Activated CD4-positive, alpha-beta memory T cell treated with anti-CD3 and anti-CD28 coated beads, Interleukin-2, amount 10 ng/mL, durations not matched to agents 7 days and 5 days (primary cell): ENCODE measurements around the gene LGI1. TPM values are rescaled to one million over a fixed set of nuclear protein-coding genes. Genes with fewer than 3 reads are reported as not detected.

Source experiments
- CTCF ChIA-PET: fragments of 350-600 bp; sonication (Branson Sonifier 250); formaldehyde crosslinking; loops from one replicate; lab custom pipeline; 2021; ENCODE audit warnings: antibody characterized with exemption, inconsistent platforms; lab: Charles Lee
- POLR2A ChIA-PET: fragments of 350-600 bp; sonication (Branson Sonifier 250); formaldehyde crosslinking; loops from one replicate; lab custom pipeline; 2021; ENCODE audit warnings: antibody characterized with exemption; lab: Charles Lee
- DNase-seq: peaks from one replicate; pipeline ENCODE4 v3.0.0-alpha.2; 2020
- H3K27ac Mint-ChIP-seq: one replicate; pipeline ENCODE4 v1.8.0; 2021; ENCODE audit warnings: mild to moderate bottlenecking, mixed read lengths
- H3K27me3 Mint-ChIP-seq: one replicate; pipeline ENCODE4 v1.8.0; 2021; ENCODE audit warnings: mixed read lengths
- H3K36me3 Mint-ChIP-seq: one replicate; pipeline ENCODE4 v1.8.0; 2021; ENCODE audit warnings: low read depth, mixed read lengths
- H3K4me1 Mint-ChIP-seq: one replicate; pipeline ENCODE4 v1.8.0; 2021; ENCODE audit warnings: mixed read lengths
- H3K4me3 Mint-ChIP-seq: one replicate; pipeline ENCODE4 v1.8.0; 2021; ENCODE audit warnings: mild to moderate bottlenecking, mixed read lengths
- H3K9me3 Mint-ChIP-seq: one replicate; pipeline ENCODE4 v1.8.0; 2021; ENCODE audit warnings: mixed read lengths
- total RNA-seq, 2 experiments: library from RNA; stranded (reverse); gene quantifications; one replicate each; pipeline ENCODE4 v1.2.3, GENCODE V29; 2021

The LGI1 gene
- total RNA-seq, 2 experiments from 2014 or later: not detected

DNA sequence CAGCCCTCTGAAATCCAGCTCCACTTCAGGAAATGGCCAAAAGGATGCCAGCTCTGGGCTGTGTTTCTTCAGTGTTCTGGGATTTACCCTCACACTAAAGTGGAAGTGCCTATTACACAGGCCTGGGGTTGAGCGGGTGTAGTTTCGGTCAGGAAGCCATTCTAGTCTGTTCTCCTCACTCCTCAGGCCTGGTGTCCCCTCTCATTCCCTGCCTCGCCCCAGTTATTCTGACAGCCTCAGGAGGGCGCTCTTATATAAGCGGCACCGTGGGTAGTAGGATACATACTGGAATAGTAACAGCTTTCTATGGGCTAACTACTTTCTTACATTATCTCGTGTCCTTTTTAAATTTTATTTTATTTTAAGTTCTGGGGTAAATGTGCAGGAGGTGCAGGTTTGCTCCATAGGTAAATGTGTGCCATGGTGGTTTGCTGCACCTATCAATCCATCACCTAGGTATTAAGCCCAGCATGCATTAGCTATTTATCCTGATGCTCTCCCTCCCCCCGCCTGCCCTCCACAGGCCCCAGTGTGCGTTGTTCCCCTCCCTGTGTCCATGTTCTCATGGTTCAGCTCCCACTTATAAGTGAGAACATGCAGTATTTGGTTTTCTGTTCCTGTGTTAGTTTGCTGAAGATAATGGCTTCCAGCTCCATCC, 12.2 kb upstream of the LGI1 start:
- Mint-ChIP-seq H3K27me3 (peaks cover 6% of the 10 kb centered on the region), H3K4me3 (no peak overlapping the region), H3K36me3 (no peaks in the 10 kb centered on the region), H3K27ac (no peak overlapping the region), H3K4me1 (no peaks in the 10 kb centered on the region), H3K9me3 (no peaks in the 10 kb centered on the region)
- ChIA-PET POLR2A (no interaction called here), CTCF (interaction anchor here (1.0 kb wide), 1 partner anchor 70 kb away, joined by 4 read pairs; no protein-coding TSS in a partner anchor)
- DNase-seq: no peak

DNA sequence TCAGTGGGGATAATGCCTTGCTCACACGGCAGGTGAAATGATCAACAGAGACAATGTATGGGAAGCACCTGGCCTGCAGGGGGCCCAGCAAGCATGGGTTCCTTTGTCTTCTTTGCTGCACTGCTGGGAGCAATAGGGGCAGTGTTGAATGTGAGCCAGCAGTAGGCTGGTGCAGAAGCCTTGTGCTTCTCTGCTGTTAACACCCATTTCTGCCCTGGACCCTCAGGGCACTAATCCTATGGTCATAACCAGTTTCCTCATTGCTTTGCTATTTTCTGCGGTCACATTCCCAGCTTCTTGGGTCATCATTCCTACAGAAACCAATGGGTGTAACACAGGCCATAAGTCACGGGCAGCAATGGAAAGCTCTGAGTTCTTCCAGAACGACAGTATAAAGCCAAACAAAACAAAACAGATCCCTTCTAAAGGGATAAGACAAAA, 10.9 kb upstream of the LGI1 start:
- ChIA-PET POLR2A (no interaction called here), CTCF (no interaction called here)
- no peak overlapping the region for H3K27ac Mint-ChIP-seq
- no peaks in the 10 kb centered on the region for H3K4me1 Mint-ChIP-seq
- H3K27me3 Mint-ChIP-seq: peaks cover 9% of the 10 kb centered on the region
- no peak overlapping the region for H3K4me3 Mint-ChIP-seq
- no peaks in the 10 kb centered on the region for H3K9me3 Mint-ChIP-seq
- no peak for DNase-seq
- no peaks in the 10 kb centered on the region for H3K36me3 Mint-ChIP-seq

DNA sequence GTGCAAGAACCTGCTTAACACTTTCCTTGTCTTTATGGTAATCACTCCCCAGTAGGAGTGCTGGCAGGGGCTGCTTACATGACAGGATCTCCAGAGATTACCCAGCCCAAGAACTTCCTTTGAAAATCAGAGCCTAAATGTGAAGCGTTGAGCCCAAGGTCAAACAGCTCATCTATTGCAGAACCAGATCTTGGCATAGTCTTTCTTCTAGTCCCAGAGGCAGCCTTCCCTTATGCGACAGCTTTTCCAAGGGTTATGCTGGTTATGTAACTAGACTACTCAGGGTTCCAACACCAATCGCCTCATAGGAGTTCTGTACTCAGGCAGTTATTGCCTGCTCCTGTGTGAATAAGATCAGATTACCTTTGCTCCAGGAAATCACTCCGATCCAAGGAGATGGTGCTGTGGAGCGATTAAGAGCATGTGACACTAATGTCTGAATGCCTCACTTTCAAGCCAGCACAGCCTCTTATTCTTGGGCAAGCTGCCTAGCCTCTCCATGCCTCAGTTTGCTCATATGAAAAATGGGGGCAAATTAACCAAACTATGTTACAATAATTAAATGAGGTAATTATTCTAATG, 8.4 kb upstream of the LGI1 start:
- no peaks in the 10 kb centered on the region for H3K36me3 Mint-ChIP-seq
- DNase-seq: no peak
- H3K4me3 Mint-ChIP-seq: no peak overlapping the region
- no peaks in the 10 kb centered on the region for H3K4me1 Mint-ChIP-seq
- ChIA-PET CTCF (no interaction called here), POLR2A (no interaction called here)
- H3K27me3 Mint-ChIP-seq: peaks cover 9% of the 10 kb centered on the region
- H3K27ac Mint-ChIP-seq: no peak overlapping the region
- no peaks in the 10 kb centered on the region for H3K9me3 Mint-ChIP-seq

DNA sequence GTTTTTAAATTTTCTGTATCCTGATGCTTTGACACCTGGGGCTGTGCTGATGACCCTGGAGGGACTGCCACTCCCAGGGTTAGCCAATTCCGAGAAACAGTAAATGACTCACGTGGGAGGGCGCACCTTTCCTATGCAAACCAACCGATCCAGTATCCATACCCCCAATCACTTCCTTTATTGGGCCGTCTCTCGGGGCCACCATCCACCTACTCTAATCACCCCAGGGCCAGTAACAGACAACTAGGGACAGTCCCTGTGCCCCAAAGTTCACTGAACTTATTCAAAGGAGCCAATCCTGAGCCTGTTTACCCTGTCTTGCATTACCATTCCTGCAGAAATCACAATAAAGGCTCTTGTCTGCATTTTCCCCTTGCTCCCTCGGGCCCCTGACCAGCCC, 6.6 kb upstream of the LGI1 start:
- no peaks in the 10 kb centered on the region for H3K9me3 Mint-ChIP-seq
- H3K27me3 Mint-ChIP-seq: peaks cover 10% of the 10 kb centered on the region
- H3K4me1 Mint-ChIP-seq: no peaks in the 10 kb centered on the region
- DNase-seq: no peak
- H3K36me3 Mint-ChIP-seq: no peaks in the 10 kb centered on the region
- no peak overlapping the region for H3K4me3 Mint-ChIP-seq
- ChIA-PET POLR2A (no interaction called here), CTCF (no interaction called here)
- no peak overlapping the region for H3K27ac Mint-ChIP-seq

DNA sequence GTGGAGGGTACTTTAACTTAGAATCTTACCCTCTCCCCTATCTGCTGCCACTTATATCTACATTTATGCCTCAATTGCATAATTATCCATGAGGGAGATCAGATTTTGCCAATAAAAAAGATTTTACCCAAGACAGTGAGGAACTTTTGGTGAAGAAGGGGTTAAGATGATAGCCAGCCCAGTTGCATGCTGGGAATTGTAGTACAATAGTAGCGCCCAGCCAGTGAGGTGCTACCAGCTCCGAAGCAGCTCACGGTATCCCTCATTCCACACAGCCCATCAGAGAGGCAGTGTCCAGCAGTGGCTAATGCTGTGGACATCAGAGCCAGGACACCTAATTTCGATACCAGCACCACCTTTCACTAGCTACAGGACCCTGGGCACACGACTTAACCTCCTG, 5.9 kb upstream of the LGI1 start:
- no peak for DNase-seq
- no peak overlapping the region for H3K4me3 Mint-ChIP-seq
- CTCF ChIA-PET: no interaction called here
- H3K36me3 Mint-ChIP-seq: no peaks in the 10 kb centered on the region
- peaks cover 12% of the 10 kb centered on the region for H3K27me3 Mint-ChIP-seq
- POLR2A ChIA-PET: no interaction called here
- H3K4me1 Mint-ChIP-seq: no peaks in the 10 kb centered on the region
- no peak overlapping the region for H3K27ac Mint-ChIP-seq
- no peaks in the 10 kb centered on the region for H3K9me3 Mint-ChIP-seq

DNA sequence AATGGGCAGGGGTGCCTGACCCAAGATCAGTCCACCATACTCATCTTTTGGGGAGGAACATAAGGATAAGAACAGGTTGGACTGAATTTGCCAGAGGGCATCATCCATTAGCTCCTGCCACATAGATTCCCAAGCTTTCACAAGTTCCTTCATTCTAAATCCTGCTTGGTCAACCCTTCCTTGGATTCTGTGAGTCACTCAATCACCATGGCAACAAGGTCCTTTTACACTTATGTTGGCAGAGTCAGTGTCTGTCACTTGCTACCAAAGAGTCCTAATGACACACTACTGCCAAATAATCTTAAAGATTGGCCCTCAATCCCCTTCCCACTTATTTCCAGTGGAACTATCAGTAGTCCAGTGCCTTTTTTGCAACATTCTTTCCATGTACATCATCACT, 5.0 kb upstream of the LGI1 start:
- no peaks in the 10 kb centered on the region for H3K36me3 Mint-ChIP-seq
- CTCF ChIA-PET: no interaction called here
- H3K27ac Mint-ChIP-seq: no peak overlapping the region
- H3K4me3 Mint-ChIP-seq: no peak overlapping the region
- no peaks in the 10 kb centered on the region for H3K4me1 Mint-ChIP-seq
- POLR2A ChIA-PET: no interaction called here
- no peaks in the 10 kb centered on the region for H3K9me3 Mint-ChIP-seq
- no peak for DNase-seq
- peaks cover 16% of the 10 kb centered on the region for H3K27me3 Mint-ChIP-seq

DNA sequence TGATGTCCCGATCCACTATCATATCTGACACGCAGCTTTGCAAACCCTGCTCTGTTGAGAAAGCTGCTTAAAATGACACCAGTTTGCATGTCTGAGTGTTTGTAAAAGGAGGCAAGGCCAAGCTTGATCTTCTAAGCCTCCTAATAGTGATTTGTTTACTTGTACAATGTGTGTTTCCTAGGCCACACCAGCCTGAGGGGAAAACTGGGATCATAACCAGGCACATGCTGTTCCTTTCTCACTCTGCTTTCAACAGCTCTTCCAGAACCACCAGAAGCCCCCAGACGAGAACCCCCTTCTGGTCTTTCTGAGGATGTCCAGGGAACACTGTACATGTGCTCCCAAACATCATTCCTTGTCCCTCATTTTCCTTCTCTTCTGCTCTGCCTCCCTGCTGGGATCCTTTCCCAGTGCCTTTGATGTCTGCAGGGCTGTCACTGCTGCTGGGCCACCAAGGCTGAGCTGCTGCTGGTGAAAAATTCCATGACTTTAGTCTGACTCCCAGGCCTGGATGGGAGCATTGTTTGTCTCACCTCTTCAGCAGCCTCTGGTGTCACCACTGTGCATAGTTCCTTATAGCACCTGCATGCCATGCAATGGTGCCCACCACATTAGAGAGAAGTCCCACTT, 4.0 kb upstream of the LGI1 start:
- ChIA-PET POLR2A (no interaction called here), CTCF (no interaction called here)
- Mint-ChIP-seq H3K4me1 (no peaks in the 10 kb centered on the region), H3K36me3 (no peaks in the 10 kb centered on the region), H3K4me3 (no peak overlapping the region), H3K27ac (no peak overlapping the region), H3K27me3 (peaks cover 26% of the 10 kb centered on the region), H3K9me3 (no peaks in the 10 kb centered on the region)
- no peak for DNase-seq

DNA sequence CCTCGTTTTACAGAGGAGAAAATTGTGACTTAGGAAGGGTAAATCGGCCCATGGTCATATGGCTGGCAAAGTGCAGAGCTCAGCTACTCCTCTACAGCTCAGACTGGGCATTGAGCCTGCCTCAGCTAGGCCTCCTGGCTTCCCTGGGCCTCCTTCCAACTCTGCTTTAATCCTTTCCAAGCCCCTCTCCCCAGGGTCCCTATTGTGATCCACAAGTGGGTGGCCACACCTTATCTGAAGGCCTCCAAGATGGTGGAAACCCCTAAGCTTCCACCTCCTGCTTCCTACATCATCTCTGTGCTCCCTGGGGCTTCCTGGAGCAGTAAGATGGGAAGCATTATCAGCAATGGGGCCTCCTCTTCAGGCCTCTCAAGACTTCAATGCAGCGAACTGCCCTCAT, 3.0 kb upstream of the LGI1 start:
- H3K4me1 Mint-ChIP-seq: no peaks in the 10 kb centered on the region
- CTCF ChIA-PET: no interaction called here
- no peaks in the 10 kb centered on the region for H3K9me3 Mint-ChIP-seq
- POLR2A ChIA-PET: no interaction called here
- H3K27ac Mint-ChIP-seq: no peak overlapping the region
- DNase-seq: no peak
- H3K27me3 Mint-ChIP-seq: peaks cover 28% of the 10 kb centered on the region
- H3K4me3 Mint-ChIP-seq: no peak overlapping the region
- H3K36me3 Mint-ChIP-seq: no peaks in the 10 kb centered on the region

DNA sequence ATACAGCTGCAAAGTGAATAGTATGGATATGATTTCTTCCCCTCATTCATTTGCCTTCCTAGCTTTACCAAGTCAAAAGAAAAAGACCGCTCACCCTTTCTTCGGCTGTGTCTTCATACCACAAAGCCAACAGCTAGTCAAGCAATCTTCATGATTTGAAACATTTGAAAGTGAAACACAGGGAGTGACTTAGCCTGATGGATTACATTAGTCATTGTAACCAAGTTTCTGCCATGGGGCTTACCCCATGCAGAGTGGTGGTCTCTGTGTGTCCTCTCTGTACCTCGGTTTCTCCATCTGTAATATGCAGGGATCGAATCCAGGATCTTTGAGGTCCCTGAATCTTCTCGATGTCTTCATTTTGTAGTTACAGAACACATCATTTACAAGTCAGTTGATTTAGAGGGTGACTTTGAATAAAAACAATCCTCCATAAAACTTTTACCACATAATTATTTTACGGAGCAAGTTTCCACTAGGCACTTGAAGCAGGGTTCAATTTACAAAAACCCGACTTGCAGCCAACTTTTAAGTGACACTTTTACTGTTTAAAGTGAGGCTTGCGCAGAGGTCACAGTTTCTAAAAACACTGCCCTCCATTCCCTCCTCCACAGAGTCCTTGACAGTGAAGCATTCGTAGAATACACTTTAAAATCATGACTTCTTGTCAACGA, 2.2 kb upstream of the LGI1 start:
- Mint-ChIP-seq H3K27me3 (peaks cover 27% of the 10 kb centered on the region), H3K4me3 (no peak overlapping the region), H3K27ac (no peak overlapping the region), H3K4me1 (no peaks in the 10 kb centered on the region), H3K9me3 (no peaks in the 10 kb centered on the region), H3K36me3 (no peaks in the 10 kb centered on the region)
- no peak for DNase-seq
- ChIA-PET POLR2A (no interaction called here), CTCF (no interaction called here)

DNA sequence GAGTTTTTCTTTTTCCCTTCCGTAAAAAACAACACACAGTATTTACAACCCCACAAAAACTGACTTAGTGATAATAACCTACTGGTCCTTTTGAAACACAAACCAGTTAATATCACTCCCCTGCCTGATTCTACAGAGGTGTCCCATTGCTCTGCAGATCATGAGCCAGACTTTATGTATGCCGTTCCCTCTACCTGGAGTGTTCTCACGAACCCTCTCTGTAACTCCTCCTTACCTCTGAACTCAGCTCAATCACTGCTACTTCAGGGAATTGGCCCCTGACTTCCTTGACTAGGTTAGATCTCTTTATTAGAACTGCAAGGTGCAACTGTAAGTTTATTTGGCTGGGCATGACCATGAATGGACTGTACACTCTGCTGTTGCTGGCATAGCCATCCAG, 1.6 kb upstream of the LGI1 start:
- no peak overlapping the region for H3K4me3 Mint-ChIP-seq
- DNase-seq: no peak

DNA sequence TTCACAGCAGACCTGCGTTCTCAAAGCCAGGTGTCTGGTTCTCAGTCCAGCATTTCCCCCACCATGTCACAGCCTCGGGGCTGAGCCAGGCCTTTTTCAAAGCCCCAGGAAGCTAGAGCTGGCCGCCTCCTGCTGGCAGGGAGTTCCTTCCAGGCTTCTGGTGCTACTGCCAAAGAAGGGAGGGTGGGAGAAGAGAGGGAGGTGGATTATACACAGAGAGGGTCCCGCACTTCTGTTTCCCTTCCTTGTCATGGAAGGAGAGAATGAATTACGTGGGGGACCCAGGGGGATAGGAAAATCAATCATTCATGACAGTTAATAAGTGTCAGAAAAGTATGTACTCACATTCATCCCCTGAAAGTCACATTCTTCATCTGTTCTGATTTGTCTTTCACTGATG, 600 bp upstream of the LGI1 start:
- Mint-ChIP-seq H3K36me3 (no peaks in the 10 kb centered on the region), H3K27ac (no peak overlapping the region), H3K27me3 (peaks cover 32% of the 10 kb centered on the region), H3K9me3 (no peaks in the 10 kb centered on the region), H3K4me1 (no peaks in the 10 kb centered on the region), H3K4me3 (no peak overlapping the region)
- CTCF ChIA-PET: no interaction called here
- DNase-seq: no peak
- POLR2A ChIA-PET: no interaction called here

More for the DNA sequence above, 1.6 kb upstream of the LGI1 start:
- no peaks in the 10 kb centered on the region for H3K9me3 Mint-ChIP-seq
- peaks cover 28% of the 10 kb centered on the region for H3K27me3 Mint-ChIP-seq
- no peaks in the 10 kb centered on the region for H3K4me1 Mint-ChIP-seq
- no peaks in the 10 kb centered on the region for H3K36me3 Mint-ChIP-seq
- CTCF ChIA-PET: no interaction called here
- POLR2A ChIA-PET: no interaction called here
- H3K27ac Mint-ChIP-seq: no peak overlapping the region

DNA sequence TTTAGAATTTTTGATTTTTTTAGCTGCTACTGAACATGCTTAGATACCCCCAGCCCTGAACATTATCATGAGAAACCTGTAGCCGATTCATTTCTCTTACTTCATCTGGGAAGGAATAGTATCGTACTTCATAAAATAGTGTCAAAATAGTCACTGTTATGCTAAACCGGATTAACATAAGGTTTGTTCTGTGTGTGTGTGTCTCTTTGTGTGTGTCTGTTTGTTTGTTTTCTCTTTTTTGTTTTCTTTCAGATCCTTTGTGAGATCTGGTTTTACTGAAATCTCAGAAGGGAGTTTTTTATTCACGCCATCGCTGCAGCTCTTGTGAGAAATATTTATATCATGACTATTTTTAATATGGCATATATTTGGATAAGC, 761 bp downstream of the LGI1 start:
- ChIA-PET POLR2A (no interaction called here), CTCF (no interaction called here)
- no peaks in the 10 kb centered on the region for H3K9me3 Mint-ChIP-seq
- H3K4me1 Mint-ChIP-seq: no peaks in the 10 kb centered on the region
- DNase-seq: no peak
- H3K36me3 Mint-ChIP-seq: no peaks in the 10 kb centered on the region
- no peak overlapping the region for H3K4me3 Mint-ChIP-seq
- H3K27me3 Mint-ChIP-seq: peaks cover 42% of the 10 kb centered on the region
- H3K27ac Mint-ChIP-seq: no peak overlapping the region

DNA sequence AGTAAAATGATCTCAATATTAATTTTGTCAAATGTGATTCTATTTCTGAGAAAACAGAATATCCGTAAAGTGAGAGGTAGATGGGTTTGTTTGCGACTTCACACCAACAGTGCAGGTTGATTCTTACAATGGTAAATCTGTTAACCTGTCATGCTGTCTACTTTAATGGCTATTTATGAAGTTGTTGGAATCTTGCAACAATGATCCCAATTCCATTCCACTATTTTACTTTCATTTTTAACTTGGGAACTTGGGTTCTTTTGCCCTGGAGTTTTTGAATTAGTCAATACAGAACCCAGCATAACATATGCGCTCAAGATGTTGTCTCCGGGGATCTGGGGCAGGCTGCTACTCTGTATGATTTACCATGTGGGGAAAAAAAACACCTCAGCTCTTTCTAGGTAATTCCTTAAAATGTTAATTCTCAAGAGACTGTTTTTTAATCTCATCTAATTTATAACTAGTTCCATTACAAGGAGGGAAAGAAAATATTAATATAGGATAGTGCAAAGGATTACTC, 1.2 kb downstream of the LGI1 start:
- peaks cover 42% of the 10 kb centered on the region for H3K27me3 Mint-ChIP-seq

More for the DNA sequence above, 1.2 kb downstream of the LGI1 start:
- no peak overlapping the region for H3K27ac Mint-ChIP-seq
- H3K36me3 Mint-ChIP-seq: no peaks in the 10 kb centered on the region
- H3K4me1 Mint-ChIP-seq: no peaks in the 10 kb centered on the region
- no peaks in the 10 kb centered on the region for H3K9me3 Mint-ChIP-seq
- POLR2A ChIA-PET: no interaction called here
- H3K4me3 Mint-ChIP-seq: no peak overlapping the region
- no peak for DNase-seq
- CTCF ChIA-PET: no interaction called here
